GM12801 (cell line): Measurements from ENCODE around the gene DCUN1D4.

Source experiments
- CTCF ChIP-seq: IDR thresholded peaks from one replicate; pipeline ENCODE4 v1.5.1; 2011; ENCODE audit warnings: control low read depth; ENCODE audit not compliant: insufficient read length; ENCODE audit errors: extremely low read depth

The DCUN1D4 gene

GRCh38 chr4:51880016-51880915 lies 37.3 kb downstream of the DCUN1D4 start:
- no peak for TF ChIP-seq CTCF

- no peak for TF ChIP-seq CTCF
Observed at GRCh38 chr4:51884055-51884454, 41.1 kb downstream of the DCUN1D4 start.

GRCh38 chr4:51884606-51885005 lies 41.7 kb downstream of the DCUN1D4 start:
- TF ChIP-seq CTCF: no peak

- TF ChIP-seq CTCF: no peak
Observed at GRCh38 chr4:51885363-51885762, 42.4 kb downstream of the DCUN1D4 start.

- TF ChIP-seq CTCF: no peak
Observed at GRCh38 chr4:51890760-51891159, 47.8 kb downstream of the DCUN1D4 start.

- TF ChIP-seq CTCF: no peak
Observed at GRCh38 chr4:51894059-51894645, 51.2 kb downstream of the DCUN1D4 start.

GRCh38 chr4:51895158-51895557 lies 52.2 kb downstream of the DCUN1D4 start:
- TF ChIP-seq CTCF: no peak
